H9 (cell line): ENCODE results near the gene ILK. TPM values are rescaled to one million over a fixed set of nuclear protein-coding genes. Genes with fewer than 3 reads are reported as not detected.

Experiments used
- DNase-seq: peaks from one replicate; pipeline ENCODE4 v3.0.0-alpha.2; 2017
- H2AFZ ChIP-seq: one replicate; pipeline ENCODE4 v1.6.1; 2013; ENCODE audit warnings: mild to moderate bottlenecking, low read length, control low read depth, moderate library complexity
- H2AK5ac ChIP-seq: 2 replicates; pipeline ENCODE4 v1.6.1; 2013; ENCODE audit warnings: low read length, control low read depth, mixed read lengths; ENCODE audit not compliant: insufficient read length
- H2BK120ac ChIP-seq: one replicate; pipeline ENCODE4 v1.6.1; 2013; ENCODE audit warnings: low read depth, mild to moderate bottlenecking, low read length, control low read depth, inconsistent platforms; ENCODE audit not compliant: poor library complexity, severe bottlenecking
- H2BK12ac ChIP-seq: 2 replicates; pipeline ENCODE4 v1.6.1; 2013; ENCODE audit warnings: low read length, control low read depth, mixed read lengths, low read depth; ENCODE audit not compliant: insufficient read length
- H2BK15ac ChIP-seq: 2 replicates; pipeline ENCODE4 v1.6.1; 2013; ENCODE audit warnings: low read depth, low read length, control low read depth
- H2BK20ac ChIP-seq: one replicate; pipeline ENCODE4 v1.6.1; 2013; ENCODE audit warnings: low read depth, mild to moderate bottlenecking, low read length, control low read depth, inconsistent platforms; ENCODE audit not compliant: poor library complexity, severe bottlenecking
- H2BK5ac ChIP-seq: 2 replicates; pipeline ENCODE4 v1.6.1; 2013; ENCODE audit warnings: low read length, control low read depth, mixed read lengths; ENCODE audit not compliant: insufficient read length
- H3K14ac ChIP-seq: 2 replicates; pipeline ENCODE4 v1.6.1; 2013; ENCODE audit warnings: low read length, control low read depth; ENCODE audit not compliant: insufficient read depth
- H3K18ac ChIP-seq: 2 replicates; pipeline ENCODE4 v1.6.1; 2013; ENCODE audit warnings: low read depth, mild to moderate bottlenecking, mixed read lengths, low read length, control low read depth; ENCODE audit not compliant: insufficient read length
- H3K23ac ChIP-seq: 2 replicates; pipeline ENCODE4 v1.6.1; 2013; ENCODE audit warnings: low read length, control low read depth, mixed read lengths, low read depth; ENCODE audit not compliant: insufficient read length
- H3K23me2 ChIP-seq: 2 replicates; pipeline ENCODE4 v1.6.1; 2013; ENCODE audit warnings: low read depth, mild to moderate bottlenecking, mixed read lengths, low read length, control low read depth; ENCODE audit not compliant: insufficient read length, poor library complexity, severe bottlenecking
- H3K27ac ChIP-seq: 2 replicates; pipeline ENCODE4 v1.5.1; 2013; ENCODE audit warnings: low read length, control low read depth, mixed read lengths, low read depth; ENCODE audit not compliant: insufficient read length
- H3K27me3 ChIP-seq: 2 replicates; pipeline ENCODE4 v1.6.1; 2013; ENCODE audit warnings: low read length, control low read depth, inconsistent platforms; ENCODE audit not compliant: insufficient read depth
- H3K4ac ChIP-seq: 2 replicates; pipeline ENCODE4 v1.6.1; 2013; ENCODE audit warnings: low read depth, mild to moderate bottlenecking, control low read depth, inconsistent platforms, low read length, moderate library complexity
- H3K4me1 ChIP-seq: 2 replicates; pipeline ENCODE4 v1.6.1; 2013; ENCODE audit warnings: low read length, control low read depth, inconsistent platforms; ENCODE audit not compliant: insufficient read depth
- H3K4me2 ChIP-seq: 2 replicates; pipeline ENCODE4 v1.6.1; 2013; ENCODE audit warnings: low read length, control low read depth, mixed read lengths; ENCODE audit not compliant: insufficient read length, insufficient read depth
- H3K56ac ChIP-seq: 2 replicates; pipeline ENCODE4 v1.6.1; 2013; ENCODE audit warnings: low read depth, mild to moderate bottlenecking, mixed read lengths, low read length, control low read depth; ENCODE audit not compliant: insufficient read length
- H3K79me1 ChIP-seq: 2 replicates; pipeline ENCODE4 v1.6.1; 2013; ENCODE audit warnings: low read depth, mild to moderate bottlenecking, moderate library complexity, low read length, control low read depth, inconsistent platforms; ENCODE audit not compliant: insufficient read depth, poor library complexity, severe bottlenecking
- H3K79me2 ChIP-seq: 2 replicates; pipeline ENCODE4 v1.6.1; 2013; ENCODE audit warnings: low read length, control low read depth, inconsistent platforms; ENCODE audit not compliant: insufficient read depth
- H3K9ac ChIP-seq: 2 replicates; pipeline ENCODE4 v1.6.1; 2013; ENCODE audit warnings: low read length, control low read depth, mixed read lengths; ENCODE audit not compliant: insufficient read length; ENCODE audit errors: extremely low read depth
- H3K9me3 ChIP-seq: one replicate; pipeline ENCODE4 v1.6.1; 2013; ENCODE audit warnings: low read depth, low read length, inconsistent platforms; ENCODE audit not compliant: control insufficient read depth
- H3T11ph ChIP-seq: one replicate; pipeline ENCODE4 v1.6.1; 2013; ENCODE audit warnings: mild to moderate bottlenecking, low read length, control low read depth, inconsistent platforms
- H4K20me1 ChIP-seq: one replicate; pipeline ENCODE4 v1.6.1; 2013; ENCODE audit not compliant: control insufficient read depth, insufficient read length, insufficient read depth
- H4K5ac ChIP-seq: 2 replicates; pipeline ENCODE4 v1.6.1; 2013; ENCODE audit warnings: low read depth, mild to moderate bottlenecking, mixed read lengths, low read length, control low read depth; ENCODE audit not compliant: insufficient read length
- H4K8ac ChIP-seq: replicated peaks from 2 replicates; pipeline ENCODE4 v1.6.1; 2013; ENCODE audit warnings: low read length, control low read depth, mixed read lengths, low read depth; ENCODE audit not compliant: insufficient read length
- H4K91ac ChIP-seq: 2 replicates; pipeline ENCODE4 v1.6.1; 2013; ENCODE audit warnings: low read depth, mild to moderate bottlenecking, moderate library complexity, mixed read lengths, low read length, control low read depth; ENCODE audit not compliant: insufficient read length
- H3K27ac Mint-ChIP-seq, 3 experiments: 2 replicates in 2 of 3; 3 replicates in 1 of 3; pipeline ENCODE4 v1.8.0; 2020 to 2021; ENCODE audit warnings: mixed read lengths in 3 of 3, mild to moderate bottlenecking in 1 of 3, moderate library complexity in 1 of 3
- H3K27me3 Mint-ChIP-seq: 2 replicates; pipeline ENCODE4 v1.8.0; 2021; ENCODE audit warnings: low read depth, mild to moderate bottlenecking, moderate library complexity, mixed read lengths
- H3K36me3 Mint-ChIP-seq, 3 experiments: 2 replicates in 2 of 3; 3 replicates in 1 of 3; pipeline ENCODE4 v1.8.0; 2020 to 2021; ENCODE audit warnings: low read depth in 3 of 3, mixed read lengths in 3 of 3; ENCODE audit not compliant: insufficient read depth in 1 of 3
- H3K4me1 Mint-ChIP-seq, 2 experiments: 2 replicates each; pipeline ENCODE4 v1.8.0; 2020; ENCODE audit warnings: mixed read lengths in 2 of 2
- H3K4me3 Mint-ChIP-seq, 2 experiments: 2 replicates in 1 of 2; 3 replicates in 1 of 2; pipeline ENCODE4 v1.8.0; 2020 to 2021; ENCODE audit warnings: mild to moderate bottlenecking in 2 of 2, mixed read lengths in 2 of 2, moderate library complexity in 1 of 2
- H3K9me3 Mint-ChIP-seq, 2 experiments: 2 replicates in 1 of 2; 3 replicates in 1 of 2; pipeline ENCODE4 v1.8.0; 2020; ENCODE audit warnings: mild to moderate bottlenecking in 2 of 2, mixed read lengths in 2 of 2, moderate library complexity in 1 of 2
- WGBS: extraction: QIAGEN DNeasy Blood & Tissue Kit; methylation state at CpG from one replicate; pipeline ENCODE4 v1.1.7; 2013; ENCODE audit warnings: missing lambda C conversion rate, low lambda C conversion rate, mixed read lengths; ENCODE audit not compliant: insufficient read length; ENCODE audit errors: extremely low coverage; 5-methylcytosine and 5-hydroxymethylcytosine counted together
- total RNA-seq: library from RNA; stranded (reverse); gene quantifications from 2 replicates; pipeline ENCODE4 v1.2.1, GENCODE V29; 2021
- TF ChIP-seq, protein P1 (sequence below): fragments of 200-600 bp; sonication (generic); conservative IDR thresholded peaks from 3 replicates; pipeline ENCODE4 v1.8.0; 2021; ENCODE audit warnings: antibody characterized with exemption, mild to moderate bottlenecking

ILK gene
- total RNA-seq, 1 experiment from 2014 or later: 100 TPM

DNA sequence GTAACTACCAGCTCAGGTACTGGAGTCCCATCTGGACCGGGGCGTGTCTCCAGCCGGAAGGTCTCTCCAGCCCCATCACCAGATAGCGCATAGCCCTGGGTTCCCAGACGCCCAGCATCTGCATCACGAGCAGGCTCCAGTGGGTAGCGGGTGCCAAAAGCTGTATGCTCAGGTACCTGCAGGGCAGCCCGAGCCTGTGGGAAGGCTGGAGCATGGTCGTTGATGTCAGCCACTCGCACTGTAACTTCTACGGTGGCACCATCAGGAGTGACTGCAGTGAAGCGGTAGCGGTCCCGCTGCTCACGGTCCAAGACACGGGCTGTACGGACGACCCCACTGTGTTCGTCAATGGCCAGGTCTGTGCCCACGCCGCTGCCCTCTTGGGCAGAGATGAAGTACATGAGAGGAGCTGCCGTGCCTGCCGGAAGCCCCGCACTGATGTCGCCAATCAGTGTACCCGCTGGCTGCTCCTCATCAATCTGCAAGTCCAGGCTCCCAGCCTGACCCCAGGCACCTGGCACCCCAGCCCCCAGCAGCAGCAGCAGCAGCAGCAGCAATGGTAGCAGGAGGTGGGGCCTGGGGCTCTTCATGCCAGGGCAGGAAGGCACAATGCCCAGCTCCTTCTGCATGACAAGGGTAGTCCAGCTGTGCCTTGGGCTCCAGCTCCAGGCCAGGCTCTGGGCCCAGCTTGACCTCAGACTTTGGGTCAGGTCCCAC, 37.6 kb downstream of the ILK start:
- no peak overlapping the region for H3K56ac ChIP-seq
- H2BK20ac ChIP-seq: no peak overlapping the region
- Mint-ChIP-seq H3K4me3 (no peak overlapping the region), H3K27ac (no peak overlapping the region), H3K36me3 (no peaks in the 10 kb centered on the region), H3K4me1 (no peaks in the 10 kb centered on the region), H3K9me3 (no peaks in the 10 kb centered on the region), H3K27me3 (0 out of 2 replicates have a peak, but pooled peaks cover 2% of the 10 kb centered on the region)
- TF ChIP-seq, protein P1, sequence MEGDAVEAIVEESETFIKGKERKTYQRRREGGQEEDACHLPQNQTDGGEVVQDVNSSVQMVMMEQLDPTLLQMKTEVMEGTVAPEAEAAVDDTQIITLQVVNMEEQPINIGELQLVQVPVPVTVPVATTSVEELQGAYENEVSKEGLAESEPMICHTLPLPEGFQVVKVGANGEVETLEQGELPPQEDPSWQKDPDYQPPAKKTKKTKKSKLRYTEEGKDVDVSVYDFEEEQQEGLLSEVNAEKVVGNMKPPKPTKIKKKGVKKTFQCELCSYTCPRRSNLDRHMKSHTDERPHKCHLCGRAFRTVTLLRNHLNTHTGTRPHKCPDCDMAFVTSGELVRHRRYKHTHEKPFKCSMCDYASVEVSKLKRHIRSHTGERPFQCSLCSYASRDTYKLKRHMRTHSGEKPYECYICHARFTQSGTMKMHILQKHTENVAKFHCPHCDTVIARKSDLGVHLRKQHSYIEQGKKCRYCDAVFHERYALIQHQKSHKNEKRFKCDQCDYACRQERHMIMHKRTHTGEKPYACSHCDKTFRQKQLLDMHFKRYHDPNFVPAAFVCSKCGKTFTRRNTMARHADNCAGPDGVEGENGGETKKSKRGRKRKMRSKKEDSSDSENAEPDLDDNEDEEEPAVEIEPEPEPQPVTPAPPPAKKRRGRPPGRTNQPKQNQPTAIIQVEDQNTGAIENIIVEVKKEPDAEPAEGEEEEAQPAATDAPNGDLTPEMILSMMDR: no peak
- no peak overlapping the region for H3K9ac ChIP-seq
- H3T11ph ChIP-seq: no peak overlapping the region
- no peak overlapping the region for H3K4ac ChIP-seq
- no peaks in the 10 kb centered on the region for H3K9me3 ChIP-seq
- H3K18ac ChIP-seq: no peak overlapping the region
- H3K27ac ChIP-seq: no peak overlapping the region
- no peak overlapping the region; the same call in 1 of the 2 replicates for H3K14ac ChIP-seq
- H2BK120ac ChIP-seq: no peak overlapping the region
- H2AK5ac ChIP-seq: no peak overlapping the region
- no peak overlapping the region for H2BK15ac ChIP-seq
- H4K20me1 ChIP-seq: no peaks in the 10 kb centered on the region
- H3K23me2 ChIP-seq: no peaks in the 10 kb centered on the region
- H3K79me1 ChIP-seq: no peaks in the 10 kb centered on the region
- no peak overlapping the region for H3K4me2 ChIP-seq
- no peak for DNase-seq
- H2BK5ac ChIP-seq: no peak overlapping the region
- no peaks in the 10 kb centered on the region for H3K27me3 ChIP-seq
- H4K5ac ChIP-seq: no peak overlapping the region
- no peak overlapping the region for H4K8ac ChIP-seq
- no peaks in the 10 kb centered on the region for H3K4me1 ChIP-seq
- no peak overlapping the region for H2AFZ ChIP-seq
- H2BK12ac ChIP-seq: no peak overlapping the region
- no CpG with 5 or more reads among the region's 26 CpGs for WGBS
- H4K91ac ChIP-seq: no peak overlapping the region
- H3K79me2 ChIP-seq: no peaks in the 10 kb centered on the region
- no peak overlapping the region for H3K23ac ChIP-seq
